Measurements from ENCODE around the gene TOR4A. TPM values are rescaled to one million over a fixed set of nuclear protein-coding genes. Genes with fewer than 3 reads are reported as not detected.
A peak's percentile ranks its signal among the peaks of the same experiment; 100 is the strongest.

The TOR4A gene
- total RNA-seq, 1 donor from 2014 or later = 8.0 TPM

GRCh38 chr9:137308057-137308619 lies 30.6 kb downstream of the TOR4A start:
- H3K36me3 Mint-ChIP-seq (ENCODE audit: insufficient read depth) = no peaks in the 10 kb centered on the region
- peaks cover 20% of the 10 kb centered on the region for H3K4me1 Mint-ChIP-seq (ENCODE audit: low read depth)
- peak; percentile 11 for DNase-seq (ENCODE audit: low spot score, unreplicated experiment)
- H3K4me3 Mint-ChIP-seq (ENCODE audit: low read depth) = no peak overlapping the region
- H3K9me3 Mint-ChIP-seq (ENCODE audit: low read depth) = no peaks in the 10 kb centered on the region
- TF ChIP-seq, protein P1, sequence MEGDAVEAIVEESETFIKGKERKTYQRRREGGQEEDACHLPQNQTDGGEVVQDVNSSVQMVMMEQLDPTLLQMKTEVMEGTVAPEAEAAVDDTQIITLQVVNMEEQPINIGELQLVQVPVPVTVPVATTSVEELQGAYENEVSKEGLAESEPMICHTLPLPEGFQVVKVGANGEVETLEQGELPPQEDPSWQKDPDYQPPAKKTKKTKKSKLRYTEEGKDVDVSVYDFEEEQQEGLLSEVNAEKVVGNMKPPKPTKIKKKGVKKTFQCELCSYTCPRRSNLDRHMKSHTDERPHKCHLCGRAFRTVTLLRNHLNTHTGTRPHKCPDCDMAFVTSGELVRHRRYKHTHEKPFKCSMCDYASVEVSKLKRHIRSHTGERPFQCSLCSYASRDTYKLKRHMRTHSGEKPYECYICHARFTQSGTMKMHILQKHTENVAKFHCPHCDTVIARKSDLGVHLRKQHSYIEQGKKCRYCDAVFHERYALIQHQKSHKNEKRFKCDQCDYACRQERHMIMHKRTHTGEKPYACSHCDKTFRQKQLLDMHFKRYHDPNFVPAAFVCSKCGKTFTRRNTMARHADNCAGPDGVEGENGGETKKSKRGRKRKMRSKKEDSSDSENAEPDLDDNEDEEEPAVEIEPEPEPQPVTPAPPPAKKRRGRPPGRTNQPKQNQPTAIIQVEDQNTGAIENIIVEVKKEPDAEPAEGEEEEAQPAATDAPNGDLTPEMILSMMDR (IDR thresholded peaks at IDR 0.05; ENCODE audit: unreplicated experiment) = no peak
- no peak overlapping the region for H3K27ac Mint-ChIP-seq
- no peaks in the 10 kb centered on the region for H3K27me3 Mint-ChIP-seq

- TF ChIP-seq, protein P1 (IDR thresholded peaks at IDR 0.05; ENCODE audit: unreplicated experiment) = no peak
- H3K4me3 Mint-ChIP-seq (ENCODE audit: low read depth) = no peak overlapping the region
- DNase-seq (ENCODE audit: low spot score, unreplicated experiment) = no peak
These were observed 32.1 kb downstream of the TOR4A start for GRCh38 chr9:137309368-137310188.

GRCh38 chr9:137310189-137311052 lies 32.9 kb downstream of the TOR4A start:
- H3K36me3 Mint-ChIP-seq (ENCODE audit: insufficient read depth) = no peaks in the 10 kb centered on the region
- no peaks in the 10 kb centered on the region for H3K27me3 Mint-ChIP-seq
- DNase-seq (ENCODE audit: low spot score, unreplicated experiment) = no peak
- H3K4me1 Mint-ChIP-seq (ENCODE audit: low read depth) = peaks cover 18% of the 10 kb centered on the region
- no peak overlapping the region for H3K4me3 Mint-ChIP-seq (ENCODE audit: low read depth)
- TF ChIP-seq, protein P1 (IDR thresholded peaks at IDR 0.05; ENCODE audit: unreplicated experiment) = no peak
- H3K27ac Mint-ChIP-seq = no peak overlapping the region
- no peaks in the 10 kb centered on the region for H3K9me3 Mint-ChIP-seq (ENCODE audit: low read depth)

More at GRCh38 chr9:137309368-137310188, 32.1 kb downstream of the TOR4A start:
- no peak overlapping the region for H3K27ac Mint-ChIP-seq
- H3K36me3 Mint-ChIP-seq (ENCODE audit: insufficient read depth) = no peaks in the 10 kb centered on the region
- peaks cover 22% of the 10 kb centered on the region for H3K4me1 Mint-ChIP-seq (ENCODE audit: low read depth)
- H3K9me3 Mint-ChIP-seq (ENCODE audit: low read depth) = no peaks in the 10 kb centered on the region
- H3K27me3 Mint-ChIP-seq = no peaks in the 10 kb centered on the region

- H3K4me3 Mint-ChIP-seq (ENCODE audit: low read depth) = no peak overlapping the region
- peak; percentile 21 for DNase-seq (ENCODE audit: low spot score, unreplicated experiment)
- H3K4me1 Mint-ChIP-seq (ENCODE audit: low read depth) = peaks cover 18% of the 10 kb centered on the region
- TF ChIP-seq, protein P1 (IDR thresholded peaks at IDR 0.05; ENCODE audit: unreplicated experiment) = no peak
- no peaks in the 10 kb centered on the region for H3K36me3 Mint-ChIP-seq (ENCODE audit: insufficient read depth)
- H3K9me3 Mint-ChIP-seq (ENCODE audit: low read depth) = no peaks in the 10 kb centered on the region
- H3K27ac Mint-ChIP-seq = peak overlapping the region; percentile 59
- H3K27me3 Mint-ChIP-seq = no peaks in the 10 kb centered on the region
These were observed 33.9 kb downstream of the TOR4A start for GRCh38 chr9:137311171-137311985.
